ENCODE results near the gene DNAI1. TPM values are rescaled to one million over a fixed set of nuclear protein-coding genes. Genes with fewer than 3 reads are reported as not detected.

Gene DNAI1
- total and polyA plus RNA-seq, 10 donors, result not detected

DNA sequence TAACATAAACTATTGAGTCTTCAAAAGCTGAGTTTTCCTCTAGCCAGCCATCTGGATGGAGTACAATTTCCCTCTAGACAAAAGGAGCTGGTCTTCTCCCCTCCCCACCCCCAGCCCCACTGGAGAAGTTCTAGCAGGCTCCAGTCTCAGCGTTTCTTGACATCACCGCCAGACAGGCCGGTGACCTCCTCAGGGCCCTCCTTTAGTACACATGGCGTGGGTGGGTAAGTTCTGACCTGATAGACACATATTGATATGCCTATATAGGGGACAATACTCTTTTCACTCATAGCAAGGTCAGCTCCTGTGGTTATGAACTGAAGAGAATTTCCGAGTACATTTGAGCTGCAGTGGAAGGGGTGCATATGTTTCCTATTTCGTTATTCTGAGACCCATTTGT, 27.2 kb downstream of the DNAI1 start:
- Histone ChIP-seq H3K27me3 (replicated peaks in 1 of 7) (peaks cover 0 to 32% (median 0%) of the 10 kb centered on the region in 7 donors), H3K9me3 (no peaks in the 10 kb centered on the region), H3K4me3 (no peak overlapping the region), H3K36me3 (no peaks in the 10 kb centered on the region), H3K27ac (no peak overlapping the region), H3K4me1 (no peaks in the 10 kb centered on the region)
- intact Hi-C loops (cut with DNase I; ENCODE audit: low total_unique reads), result no loop called here
- TF ChIP-seq, protein P1, sequence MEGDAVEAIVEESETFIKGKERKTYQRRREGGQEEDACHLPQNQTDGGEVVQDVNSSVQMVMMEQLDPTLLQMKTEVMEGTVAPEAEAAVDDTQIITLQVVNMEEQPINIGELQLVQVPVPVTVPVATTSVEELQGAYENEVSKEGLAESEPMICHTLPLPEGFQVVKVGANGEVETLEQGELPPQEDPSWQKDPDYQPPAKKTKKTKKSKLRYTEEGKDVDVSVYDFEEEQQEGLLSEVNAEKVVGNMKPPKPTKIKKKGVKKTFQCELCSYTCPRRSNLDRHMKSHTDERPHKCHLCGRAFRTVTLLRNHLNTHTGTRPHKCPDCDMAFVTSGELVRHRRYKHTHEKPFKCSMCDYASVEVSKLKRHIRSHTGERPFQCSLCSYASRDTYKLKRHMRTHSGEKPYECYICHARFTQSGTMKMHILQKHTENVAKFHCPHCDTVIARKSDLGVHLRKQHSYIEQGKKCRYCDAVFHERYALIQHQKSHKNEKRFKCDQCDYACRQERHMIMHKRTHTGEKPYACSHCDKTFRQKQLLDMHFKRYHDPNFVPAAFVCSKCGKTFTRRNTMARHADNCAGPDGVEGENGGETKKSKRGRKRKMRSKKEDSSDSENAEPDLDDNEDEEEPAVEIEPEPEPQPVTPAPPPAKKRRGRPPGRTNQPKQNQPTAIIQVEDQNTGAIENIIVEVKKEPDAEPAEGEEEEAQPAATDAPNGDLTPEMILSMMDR (IDR thresholded peaks at IDR 0.05 in 8 of 11, conservative IDR thresholded peaks at IDR 0.05 in 3 of 11), result no peak
- TF ChIP-seq POLR2A (IDR thresholded peaks at IDR 0.05) (no peak), POLR2AphosphoS5 (IDR thresholded peaks at IDR 0.05) (no peak)
- no peak for DNase-seq
- WGBS, 5 donors, result 66 to 83% (median 74%) methylated on average over 6 of the region's 6 CpGs

DNA sequence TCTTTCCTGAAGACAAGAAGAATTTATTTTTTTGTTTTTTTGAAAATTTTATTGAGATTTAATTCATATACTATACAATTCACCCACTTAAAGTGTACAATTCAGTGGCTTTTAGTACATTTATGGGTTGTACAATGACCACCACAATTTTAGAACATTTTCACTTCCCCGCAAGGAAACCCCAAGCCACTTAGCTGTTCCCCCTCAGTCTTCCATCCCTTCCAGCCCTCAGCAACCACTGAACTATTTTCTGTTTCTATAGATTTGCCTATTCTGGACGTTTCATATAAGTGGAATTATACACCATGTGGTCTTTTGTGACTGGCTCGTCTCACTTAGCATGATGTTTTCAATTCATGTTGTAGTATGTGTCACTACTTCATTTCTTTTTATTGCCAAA, 28.0 kb downstream of the DNAI1 start:
- Histone ChIP-seq H3K9me3 (no peaks in the 10 kb centered on the region), H3K27me3 (replicated peaks in 1 of 7) (peaks cover 0 to 38% (median 0%) of the 10 kb centered on the region in 7 donors), H3K4me1 (no peaks in the 10 kb centered on the region), H3K36me3 (no peaks in the 10 kb centered on the region), H3K4me3 (no peak overlapping the region), H3K27ac (no peak overlapping the region)
- TF ChIP-seq POLR2AphosphoS5 (IDR thresholded peaks at IDR 0.05) (no peak), POLR2A (IDR thresholded peaks at IDR 0.05) (no peak)
- TF ChIP-seq, protein P1 (IDR thresholded peaks at IDR 0.05 in 8 of 11, conservative IDR thresholded peaks at IDR 0.05 in 3 of 11), result no peak
- no peak for DNase-seq
- 49 to 56% (median 52%) methylated on average over 3 of the region's 3 CpGs for WGBS, 5 donors
- intact Hi-C loops (cut with DNase I; ENCODE audit: low total_unique reads), result no loop called here

DNA sequence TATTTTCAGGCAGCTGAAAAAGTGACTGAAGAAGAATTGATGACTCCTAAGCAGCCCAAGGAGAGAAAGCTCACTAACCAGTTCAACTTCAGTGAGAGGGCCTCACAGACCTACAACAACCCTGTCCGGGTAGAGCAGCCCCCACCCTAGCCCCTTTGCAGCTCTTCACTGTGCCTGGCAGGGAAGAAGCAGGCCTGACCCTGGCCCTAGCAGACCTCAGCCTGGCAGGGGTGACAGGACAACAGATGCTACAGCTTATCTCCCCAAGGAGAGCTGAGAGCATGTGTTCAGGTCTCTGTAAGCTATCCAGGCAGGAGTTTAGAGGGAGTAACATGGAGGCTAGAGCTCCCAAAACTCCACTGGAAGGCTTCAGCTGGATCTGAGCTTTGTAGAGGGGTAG, 31.8 kb downstream of the DNAI1 start:
- Histone ChIP-seq H3K9me3 (no peaks in the 10 kb centered on the region), H3K27ac (no peak overlapping the region), H3K36me3 (no peaks in the 10 kb centered on the region), H3K27me3 (replicated peaks in 1 of 7) (peaks cover 0 to 66% (median 0%) of the 10 kb centered on the region in 7 donors), H3K4me1 (no peaks in the 10 kb centered on the region), H3K4me3 (no peak overlapping the region)
- TF ChIP-seq, protein P1 (IDR thresholded peaks at IDR 0.05 in 8 of 11, conservative IDR thresholded peaks at IDR 0.05 in 3 of 11), result no peak
- TF ChIP-seq POLR2A (IDR thresholded peaks at IDR 0.05) (no peak), POLR2AphosphoS5 (IDR thresholded peaks at IDR 0.05) (no peak)
- DNase-seq, result peak; percentile 17
- WGBS, 5 donors, result 63 to 89% (median 76%) methylated on average over 1 of the region's 1 CpG
- intact Hi-C loops (cut with DNase I; ENCODE audit: low total_unique reads), result no loop called here

DNA sequence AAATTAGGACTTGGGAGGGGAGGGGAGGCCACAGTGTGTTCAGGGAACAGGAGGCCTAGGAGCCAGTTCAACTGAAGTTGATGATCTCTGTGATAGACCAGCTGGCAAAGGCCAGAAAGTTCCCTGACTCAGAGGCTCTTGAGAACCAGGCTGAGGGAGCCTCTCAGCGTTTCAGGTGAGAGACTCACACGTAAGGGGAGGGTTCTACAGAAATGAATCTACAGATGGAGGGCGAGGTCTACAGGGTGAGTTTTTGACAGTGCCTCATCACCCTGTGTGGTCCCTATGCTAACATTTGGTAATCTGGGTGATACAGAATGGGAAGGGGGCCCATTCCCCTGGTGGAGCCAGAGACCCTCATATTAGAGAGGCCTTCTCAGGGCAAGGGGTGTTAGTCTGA, 32.2 kb downstream of the DNAI1 start:
- no peak for DNase-seq
- WGBS, 5 donors, result 41 to 67% (median 58%) methylated on average over 3 of the region's 3 CpGs
- no peaks in the 10 kb centered on the region for H3K9me3 ChIP-seq
- H3K4me3 ChIP-seq, result no peak overlapping the region
- no peak overlapping the region for H3K27ac ChIP-seq
- TF ChIP-seq, protein P1 (IDR thresholded peaks at IDR 0.05 in 8 of 11, conservative IDR thresholded peaks at IDR 0.05 in 3 of 11), result no peak
- no peak for TF ChIP-seq POLR2A (IDR thresholded peaks at IDR 0.05)
- TF ChIP-seq POLR2AphosphoS5 (IDR thresholded peaks at IDR 0.05), result no peak
- peaks cover 0 to 66% (median 0%) of the 10 kb centered on the region in 7 donors for H3K27me3 ChIP-seq (replicated peaks in 1 of 7)
- H3K4me1 ChIP-seq, result no peaks in the 10 kb centered on the region
- intact Hi-C loops (cut with DNase I; ENCODE audit: low total_unique reads), result no loop called here
- no peaks in the 10 kb centered on the region for H3K36me3 ChIP-seq
